A673 (cell line): ENCODE measurements around the gene PLEKHO2. TPM values are rescaled to one million over a fixed set of nuclear protein-coding genes. Genes with fewer than 3 reads are reported as not detected.

Experiments
- BruUV-seq: library from RNA; stranded (reverse); fragments of 400-500 nt; replicated peaks from 2 replicates; lab custom pipeline; 2021; lab: Mats Ljungman, UMichigan
- CTCF ChIA-PET: fragments of 300-600 bp; sonication (Branson Sonifier 250); formaldehyde crosslinking; loops from one replicate; lab custom pipeline; 2022; ENCODE audit warnings: antibody characterized with exemption; lab: Charles Lee
- POLR2A ChIA-PET: fragments of 300-600 bp; sonication (Branson Sonifier 250); formaldehyde crosslinking; loops from one replicate; lab custom pipeline; 2022; ENCODE audit warnings: antibody characterized with exemption; ENCODE audit not compliant: low non-redundant PET; lab: Charles Lee
- DNase-seq: peaks from one replicate; pipeline ENCODE4 v3.0.0-alpha.2; 2015; ENCODE audit warnings: low spot score
- H3K27ac ChIP-seq: fragments of 200-600 bp; sonication (generic); 2 replicates; pipeline ENCODE4 v1.5.1; 2016; ENCODE audit warnings: mixed run types, low read depth, mild to moderate bottlenecking, mixed read lengths, antibody characterized with exemption, low read length; ENCODE audit not compliant: poor library complexity, severe bottlenecking
- H3K27me3 ChIP-seq: fragments of 200-600 bp; sonication (generic); replicated peaks from 2 replicates; pipeline ENCODE4 v1.6.1; 2017; ENCODE audit warnings: mixed run types, low read depth, mild to moderate bottlenecking, mixed read lengths, antibody characterized with exemption, low read length; ENCODE audit not compliant: insufficient read depth, poor library complexity
- H3K36me3 ChIP-seq: fragments of 200-600 bp; sonication (generic); 2 replicates; pipeline ENCODE4 v1.6.1; 2016; ENCODE audit warnings: mixed run types, mild to moderate bottlenecking, mixed read lengths, antibody characterized with exemption, low read length; ENCODE audit not compliant: insufficient read depth, poor library complexity, severe bottlenecking
- H3K4me1 ChIP-seq: fragments of 200-600 bp; sonication (generic); 2 replicates; pipeline ENCODE4 v1.6.1; 2017; ENCODE audit warnings: mixed run types, mild to moderate bottlenecking, mixed read lengths, antibody characterized with exemption, low read length; ENCODE audit not compliant: insufficient read depth, poor library complexity, severe bottlenecking
- H3K4me3 ChIP-seq: fragments of 200-600 bp; sonication (generic); 2 replicates; pipeline ENCODE4 v1.5.1; 2016; ENCODE audit warnings: low read depth, mixed run types, mild to moderate bottlenecking, mixed read lengths, low read length; ENCODE audit not compliant: poor library complexity, severe bottlenecking
- H3K9me3 ChIP-seq: fragments of 200-600 bp; sonication (generic); 2 replicates; pipeline ENCODE4 v1.6.1; 2016; ENCODE audit warnings: mixed run types, low read depth, mild to moderate bottlenecking, mixed read lengths, antibody characterized with exemption, low read length; ENCODE audit not compliant: poor library complexity, severe bottlenecking
- EZH2 ChIP-seq: fragments of 200-600 bp; sonication (generic); IDR thresholded peaks from 2 replicates; pipeline ENCODE4 v1.6.1; 2017; ENCODE audit warnings: borderline replicate concordance, low read depth, mild to moderate bottlenecking, mixed read lengths, antibody characterized with exemption, low read length; ENCODE audit not compliant: poor library complexity, severe bottlenecking
- intact Hi-C: fragments of 100-400 bp; cut with micrococcal nuclease; formaldehyde crosslinking; loops from one replicate; pipeline ENCODE4 v1.10.0; 2022; ENCODE audit not compliant: unreplicated experiment
- total RNA-seq: library from RNA; stranded (reverse); gene quantifications from 2 replicates; pipeline ENCODE4 v1.2.3, GENCODE V29; 2021
- TF ChIP-seq, protein P1 (sequence below): fragments of 300-800, 200-600 bp; sonication (generic); conservative IDR thresholded peaks from 2 replicates; pipeline ENCODE4 v1.5.1; 2017; ENCODE audit warnings: low read depth, mild to moderate bottlenecking, antibody characterized with exemption, low read length, moderate library complexity, mixed read lengths

Gene PLEKHO2
- total RNA-seq, 1 experiment from 2014 or later = 8.9 TPM

DNA sequence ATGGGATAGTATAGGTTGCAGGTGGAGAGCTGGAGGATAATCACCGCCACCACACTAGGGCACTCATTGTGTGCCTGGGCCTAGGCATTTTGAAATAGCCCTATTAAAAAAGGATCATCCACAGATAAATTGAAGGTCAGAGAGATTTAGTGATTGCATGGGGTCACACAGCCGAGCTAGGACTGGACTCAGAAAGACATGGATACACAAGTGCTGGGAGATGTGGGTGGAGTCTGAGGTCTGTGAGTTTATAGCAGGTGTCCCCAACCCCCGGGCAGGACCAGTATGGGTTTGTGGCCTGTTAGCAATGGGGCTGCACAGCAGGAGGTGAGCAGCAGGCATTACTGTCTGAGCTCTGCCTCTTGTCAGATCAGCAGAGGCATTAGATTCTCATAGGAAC is 64.7 kb downstream of the PLEKHO2 start:
- Histone ChIP-seq H3K4me1 (peaks cover 4% of the 10 kb centered on the region), H3K4me3 (no peak overlapping the region), H3K36me3 (no peaks in the 10 kb centered on the region), H3K27me3 (no peaks in the 10 kb centered on the region), H3K27ac (no peak overlapping the region), H3K9me3 (no peaks in the 10 kb centered on the region)
- no TSS peak for BruUV-seq
- no peak for DNase-seq
- ChIA-PET POLR2A (no interaction called here), CTCF (no interaction called here)
- intact Hi-C loops = loop anchor here (5.0 kb wide), 1 partner anchor 174 kb away; no protein-coding TSS in a partner anchor
- TF ChIP-seq, protein P1, sequence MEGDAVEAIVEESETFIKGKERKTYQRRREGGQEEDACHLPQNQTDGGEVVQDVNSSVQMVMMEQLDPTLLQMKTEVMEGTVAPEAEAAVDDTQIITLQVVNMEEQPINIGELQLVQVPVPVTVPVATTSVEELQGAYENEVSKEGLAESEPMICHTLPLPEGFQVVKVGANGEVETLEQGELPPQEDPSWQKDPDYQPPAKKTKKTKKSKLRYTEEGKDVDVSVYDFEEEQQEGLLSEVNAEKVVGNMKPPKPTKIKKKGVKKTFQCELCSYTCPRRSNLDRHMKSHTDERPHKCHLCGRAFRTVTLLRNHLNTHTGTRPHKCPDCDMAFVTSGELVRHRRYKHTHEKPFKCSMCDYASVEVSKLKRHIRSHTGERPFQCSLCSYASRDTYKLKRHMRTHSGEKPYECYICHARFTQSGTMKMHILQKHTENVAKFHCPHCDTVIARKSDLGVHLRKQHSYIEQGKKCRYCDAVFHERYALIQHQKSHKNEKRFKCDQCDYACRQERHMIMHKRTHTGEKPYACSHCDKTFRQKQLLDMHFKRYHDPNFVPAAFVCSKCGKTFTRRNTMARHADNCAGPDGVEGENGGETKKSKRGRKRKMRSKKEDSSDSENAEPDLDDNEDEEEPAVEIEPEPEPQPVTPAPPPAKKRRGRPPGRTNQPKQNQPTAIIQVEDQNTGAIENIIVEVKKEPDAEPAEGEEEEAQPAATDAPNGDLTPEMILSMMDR = no peak
- TF ChIP-seq EZH2 = no peak

GRCh38 chr15:64907991-64908390 is 66.3 kb downstream of the PLEKHO2 start:
- H3K27me3 ChIP-seq = no peaks in the 10 kb centered on the region
- H3K9me3 ChIP-seq = no peaks in the 10 kb centered on the region
- BruUV-seq = no TSS peak
- DNase-seq = no peak
- no peak overlapping the region for H3K4me3 ChIP-seq
- no peak overlapping the region for H3K27ac ChIP-seq
- H3K36me3 ChIP-seq = no peaks in the 10 kb centered on the region
- ChIA-PET CTCF (no interaction called here), POLR2A (no interaction called here)
- H3K4me1 ChIP-seq = peaks cover 11% of the 10 kb centered on the region
- intact Hi-C loops = loop anchor here (5.0 kb wide), 1 partner anchor 176 kb away; no protein-coding TSS in a partner anchor
- TF ChIP-seq, protein P1 = no peak
- TF ChIP-seq EZH2 = no peak

DNA sequence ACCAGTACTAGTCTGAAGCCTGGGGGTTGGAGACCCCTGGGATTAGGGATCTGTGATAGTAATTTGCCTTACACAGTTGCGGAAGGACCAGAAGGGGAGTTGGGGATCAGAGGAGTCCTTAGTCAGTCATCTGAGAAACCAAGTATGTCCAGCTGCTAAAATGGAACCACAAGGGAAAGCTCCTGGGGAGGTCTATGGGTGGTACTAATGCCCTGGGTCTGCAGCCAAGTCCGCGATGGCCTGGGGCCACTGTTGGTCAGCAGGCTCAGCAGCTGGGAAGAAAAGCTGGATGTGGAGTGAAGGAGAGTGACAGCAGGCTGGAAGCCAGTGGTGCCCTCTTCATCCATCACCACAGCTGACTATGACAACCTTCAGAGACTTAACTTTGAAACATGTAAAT is 67.8 kb downstream of the PLEKHO2 start:
- intact Hi-C loops = loop anchor here (5.0 kb wide), 1 partner anchor 177 kb away; no protein-coding TSS in a partner anchor
- H3K27me3 ChIP-seq = no peaks in the 10 kb centered on the region
- POLR2A ChIA-PET = no interaction called here
- BruUV-seq = no TSS peak
- no peak for DNase-seq
- TF ChIP-seq, protein P1 = no peak
- no peak for TF ChIP-seq EZH2
- no peaks in the 10 kb centered on the region for H3K36me3 ChIP-seq
- no peak overlapping the region for H3K27ac ChIP-seq
- peaks cover 11% of the 10 kb centered on the region for H3K4me1 ChIP-seq
- CTCF ChIA-PET = no interaction called here
- H3K4me3 ChIP-seq = no peak overlapping the region
- H3K9me3 ChIP-seq = no peaks in the 10 kb centered on the region
